Measurements from ENCODE around the gene SMIM23. TPM values are rescaled to one million over a fixed set of nuclear protein-coding genes. Genes with fewer than 3 reads are reported as not detected.

Gene SMIM23
- total and polyA plus RNA-seq, 4 donors: not detected

DNA sequence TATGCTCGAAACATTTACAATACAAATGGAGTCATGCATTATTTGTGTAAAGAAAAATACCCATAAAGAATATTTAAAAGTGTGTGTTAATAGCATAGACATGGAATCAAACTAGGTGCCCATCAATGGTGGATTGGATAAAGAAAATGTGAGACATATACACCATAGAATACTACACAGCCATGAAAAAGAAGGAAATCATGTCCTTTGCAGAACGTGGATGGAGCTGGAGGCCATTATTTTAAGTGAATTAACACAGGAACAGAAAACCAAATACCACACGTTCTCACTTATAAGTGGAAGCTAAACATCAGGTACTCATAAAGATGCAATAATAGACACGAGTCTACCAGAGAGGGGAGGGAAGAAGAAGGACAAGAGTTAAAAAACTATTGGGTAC, 22.8 kb downstream of the SMIM23 start:
- Histone ChIP-seq H3K36me3 (ENCODE audit: control insufficient read depth, insufficient read depth, low read length) (no peaks in the 10 kb centered on the region), H3K4me1 (ENCODE audit: control insufficient read depth, insufficient read depth, low read length) (no peaks in the 10 kb centered on the region), H3K27ac (ENCODE audit: low read depth, low read length) (no peak overlapping the region), H3K27me3 (ENCODE audit: control insufficient read depth, insufficient read depth, low read length) (peaks cover 9% of the 10 kb centered on the region), H3K4me3 (ENCODE audit: low read depth, low read length) (no peak overlapping the region), H3K9me3 (ENCODE audit: control insufficient read depth, insufficient read depth, low read length) (no peaks in the 10 kb centered on the region)
- DNase-seq (ENCODE audit: low read depth in 4 of 6, low spot score in 6 of 6): no peak
- WGBS (ENCODE audit: insufficient coverage): no CpG with 5 or more reads among the region's 4 CpGs

- H3K27me3 ChIP-seq (ENCODE audit: control insufficient read depth, insufficient read depth, low read length): peaks cover 9% of the 10 kb centered on the region
- no peaks in the 10 kb centered on the region for H3K4me1 ChIP-seq (ENCODE audit: control insufficient read depth, insufficient read depth, low read length)
- H3K9me3 ChIP-seq (ENCODE audit: control insufficient read depth, insufficient read depth, low read length): no peaks in the 10 kb centered on the region
- no peaks in the 10 kb centered on the region for H3K36me3 ChIP-seq (ENCODE audit: control insufficient read depth, insufficient read depth, low read length)
- no peak for DNase-seq (ENCODE audit: low read depth in 4 of 6, low spot score in 6 of 6)
- H3K4me3 ChIP-seq (ENCODE audit: low read depth, low read length): no peak overlapping the region
- H3K27ac ChIP-seq (ENCODE audit: low read depth, low read length): no peak overlapping the region
These were observed 23.3 kb downstream of the SMIM23 start for GRCh38 chr5:171808951-171809350.

DNA sequence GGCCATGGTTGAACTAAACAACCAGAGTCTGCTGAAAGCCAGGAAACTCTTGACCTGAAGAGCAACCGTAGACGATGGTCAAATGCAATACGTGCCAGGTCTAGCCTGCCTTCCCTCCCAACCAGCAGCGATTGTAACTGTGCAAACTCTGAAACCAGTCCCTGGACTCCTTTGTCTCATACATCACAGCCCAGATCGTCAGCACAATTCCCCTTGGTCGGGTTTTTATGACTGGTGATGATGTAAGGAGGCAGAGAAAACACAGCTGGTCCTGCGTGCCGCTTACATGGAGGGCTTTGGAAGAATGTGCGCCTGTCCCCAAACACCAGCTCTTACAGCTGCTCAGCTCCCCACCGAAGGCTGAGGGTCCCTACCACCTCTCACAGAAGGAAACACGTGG, 24.6 kb downstream of the SMIM23 start:
- no peaks in the 10 kb centered on the region for H3K4me1 ChIP-seq (ENCODE audit: control insufficient read depth, insufficient read depth, low read length)
- H3K36me3 ChIP-seq (ENCODE audit: control insufficient read depth, insufficient read depth, low read length): no peaks in the 10 kb centered on the region
- WGBS (ENCODE audit: insufficient coverage): 91% methylated on average over 7 of the region's 11 CpGs
- no peak overlapping the region for H3K27ac ChIP-seq (ENCODE audit: low read depth, low read length)
- no peak overlapping the region for H3K4me3 ChIP-seq (ENCODE audit: low read depth, low read length)
- DNase-seq (ENCODE audit: low read depth in 4 of 6, low spot score in 6 of 6): no peak
- H3K9me3 ChIP-seq (ENCODE audit: control insufficient read depth, insufficient read depth, low read length): no peaks in the 10 kb centered on the region
- peaks cover 7% of the 10 kb centered on the region for H3K27me3 ChIP-seq (ENCODE audit: control insufficient read depth, insufficient read depth, low read length)

DNA sequence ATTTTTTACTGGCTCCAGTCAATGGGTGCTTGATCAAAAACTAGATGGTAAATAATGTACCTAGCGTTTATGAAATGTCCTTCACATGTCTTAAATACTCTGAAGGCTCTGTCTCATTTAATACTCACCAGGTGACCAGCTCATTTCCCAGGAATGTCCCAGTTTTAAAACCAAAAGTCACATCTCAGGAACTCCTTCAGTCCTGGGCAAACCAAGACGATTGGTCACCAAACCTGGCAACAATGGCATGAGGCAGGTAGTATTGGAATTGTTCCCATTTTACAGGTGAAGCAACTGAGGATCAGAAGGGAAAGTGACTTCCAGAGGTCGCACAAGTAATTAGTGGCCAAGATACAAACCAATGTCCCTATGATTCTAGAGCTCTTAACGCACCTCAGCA, 27.7 kb downstream of the SMIM23 start:
- H3K4me1 ChIP-seq (ENCODE audit: control insufficient read depth, insufficient read depth, low read length): no peaks in the 10 kb centered on the region
- H3K36me3 ChIP-seq (ENCODE audit: control insufficient read depth, insufficient read depth, low read length): no peaks in the 10 kb centered on the region
- no peak overlapping the region for H3K4me3 ChIP-seq (ENCODE audit: low read depth, low read length)
- WGBS (ENCODE audit: insufficient coverage): 90% methylated on average over 3 of the region's 4 CpGs
- H3K27ac ChIP-seq (ENCODE audit: low read depth, low read length): no peak overlapping the region
- no peak for DNase-seq (ENCODE audit: low read depth in 4 of 6, low spot score in 6 of 6)
- no peaks in the 10 kb centered on the region for H3K27me3 ChIP-seq (ENCODE audit: control insufficient read depth, insufficient read depth, low read length)
- H3K9me3 ChIP-seq (ENCODE audit: control insufficient read depth, insufficient read depth, low read length): no peaks in the 10 kb centered on the region

DNA sequence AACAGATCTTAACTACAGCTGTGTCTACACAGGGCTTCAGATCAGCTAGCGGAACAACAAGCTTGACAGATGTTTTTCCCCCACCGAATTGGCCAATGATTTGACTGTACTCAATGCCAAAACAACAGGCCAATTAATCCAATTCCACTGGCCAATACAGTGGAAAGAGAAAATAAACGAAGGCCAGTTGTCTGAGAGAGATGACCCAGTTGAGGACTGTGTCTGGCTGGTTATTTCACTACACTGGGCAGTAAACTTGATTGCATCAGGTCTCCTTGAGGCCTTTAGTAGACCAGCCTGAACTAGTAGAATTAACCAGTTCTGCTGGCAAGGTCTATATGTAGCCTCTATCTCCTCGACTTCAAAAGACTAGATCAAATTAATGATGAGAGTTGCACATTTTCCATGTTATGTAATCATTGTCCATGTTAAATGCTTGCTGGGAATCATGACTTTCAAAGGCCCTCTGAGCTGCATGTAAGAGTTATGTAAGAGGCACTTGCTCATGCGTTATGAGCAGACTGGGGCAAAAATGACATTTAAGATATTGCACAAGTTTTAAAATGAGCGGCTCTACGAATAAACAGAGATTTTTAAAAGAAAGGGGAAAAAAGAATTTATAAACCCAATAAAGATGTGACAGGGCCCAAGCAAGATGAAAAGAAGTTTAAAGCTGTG, 28.3 kb downstream of the SMIM23 start:
- H3K9me3 ChIP-seq (ENCODE audit: control insufficient read depth, insufficient read depth, low read length): no peaks in the 10 kb centered on the region
- H3K36me3 ChIP-seq (ENCODE audit: control insufficient read depth, insufficient read depth, low read length): no peaks in the 10 kb centered on the region
- H3K27ac ChIP-seq (ENCODE audit: low read depth, low read length): no peak overlapping the region
- DNase-seq (ENCODE audit: low read depth in 4 of 6, low spot score in 6 of 6): no peak
- no peaks in the 10 kb centered on the region for H3K27me3 ChIP-seq (ENCODE audit: control insufficient read depth, insufficient read depth, low read length)
- 77% methylated on average over 3 of the region's 7 CpGs for WGBS (ENCODE audit: insufficient coverage)
- no peaks in the 10 kb centered on the region for H3K4me1 ChIP-seq (ENCODE audit: control insufficient read depth, insufficient read depth, low read length)
- no peak overlapping the region for H3K4me3 ChIP-seq (ENCODE audit: low read depth, low read length)

- no peak overlapping the region for H3K27ac ChIP-seq (ENCODE audit: low read depth, low read length)
- H3K4me1 ChIP-seq (ENCODE audit: control insufficient read depth, insufficient read depth, low read length): no peaks in the 10 kb centered on the region
- no peaks in the 10 kb centered on the region for H3K36me3 ChIP-seq (ENCODE audit: control insufficient read depth, insufficient read depth, low read length)
- no peak overlapping the region for H3K4me3 ChIP-seq (ENCODE audit: low read depth, low read length)
- 56% methylated on average over 1 of the region's 1 CpG for WGBS (ENCODE audit: insufficient coverage)
- H3K9me3 ChIP-seq (ENCODE audit: control insufficient read depth, insufficient read depth, low read length): no peaks in the 10 kb centered on the region
- DNase-seq (ENCODE audit: low read depth in 4 of 6, low spot score in 6 of 6): no peak
- no peaks in the 10 kb centered on the region for H3K27me3 ChIP-seq (ENCODE audit: control insufficient read depth, insufficient read depth, low read length)
These were observed 31.0 kb downstream of the SMIM23 start for GRCh38 chr5:171816666-171817065.

DNA sequence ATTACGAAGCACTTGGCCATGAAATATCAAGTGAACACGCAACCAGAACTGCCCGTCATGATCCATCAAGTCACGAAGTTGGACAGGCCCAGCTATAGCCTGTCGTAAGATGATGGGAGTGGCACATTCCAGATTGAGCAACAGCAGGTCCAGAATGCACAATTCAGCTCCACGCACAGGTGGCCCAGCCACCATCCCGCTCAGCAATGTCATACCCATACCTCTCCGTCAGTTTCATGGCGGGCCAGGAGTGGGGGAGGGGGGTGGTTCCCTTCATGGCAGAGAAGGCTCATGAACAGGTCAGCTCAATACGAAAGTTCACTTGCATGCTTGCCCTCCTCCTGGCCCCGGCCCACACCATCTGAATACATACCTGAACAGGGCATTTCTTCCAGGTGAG, 34.9 kb downstream of the SMIM23 start:
- Histone ChIP-seq H3K27me3 (ENCODE audit: control insufficient read depth, insufficient read depth, low read length) (no peaks in the 10 kb centered on the region), H3K4me3 (ENCODE audit: low read depth, low read length) (no peak overlapping the region), H3K27ac (ENCODE audit: low read depth, low read length) (no peak overlapping the region), H3K36me3 (ENCODE audit: control insufficient read depth, insufficient read depth, low read length) (no peaks in the 10 kb centered on the region), H3K9me3 (ENCODE audit: control insufficient read depth, insufficient read depth, low read length) (no peaks in the 10 kb centered on the region), H3K4me1 (ENCODE audit: control insufficient read depth, insufficient read depth, low read length) (no peaks in the 10 kb centered on the region)
- WGBS (ENCODE audit: insufficient coverage): 98% methylated on average over 6 of the region's 11 CpGs
- no peak for DNase-seq (ENCODE audit: low read depth in 4 of 6, low spot score in 6 of 6)

GRCh38 chr5:171821286-171821685, 35.7 kb downstream of the SMIM23 start:
- Histone ChIP-seq H3K27ac (ENCODE audit: low read depth, low read length) (no peak overlapping the region), H3K36me3 (ENCODE audit: control insufficient read depth, insufficient read depth, low read length) (no peaks in the 10 kb centered on the region), H3K4me3 (ENCODE audit: low read depth, low read length) (no peak overlapping the region), H3K9me3 (ENCODE audit: control insufficient read depth, insufficient read depth, low read length) (no peaks in the 10 kb centered on the region), H3K27me3 (ENCODE audit: control insufficient read depth, insufficient read depth, low read length) (no peaks in the 10 kb centered on the region), H3K4me1 (ENCODE audit: control insufficient read depth, insufficient read depth, low read length) (no peaks in the 10 kb centered on the region)
- no peak for DNase-seq (ENCODE audit: low read depth in 4 of 6, low spot score in 6 of 6)
- WGBS (ENCODE audit: insufficient coverage): 88% methylated on average over 3 of the region's 4 CpGs

GRCh38 chr5:171823269-171823668, 37.7 kb downstream of the SMIM23 start:
- Histone ChIP-seq H3K4me3 (ENCODE audit: low read depth, low read length) (no peak overlapping the region), H3K36me3 (ENCODE audit: control insufficient read depth, insufficient read depth, low read length) (no peaks in the 10 kb centered on the region), H3K4me1 (ENCODE audit: control insufficient read depth, insufficient read depth, low read length) (no peaks in the 10 kb centered on the region), H3K9me3 (ENCODE audit: control insufficient read depth, insufficient read depth, low read length) (no peaks in the 10 kb centered on the region), H3K27ac (ENCODE audit: low read depth, low read length) (no peak overlapping the region), H3K27me3 (ENCODE audit: control insufficient read depth, insufficient read depth, low read length) (no peaks in the 10 kb centered on the region)
- DNase-seq (ENCODE audit: low read depth in 4 of 6, low spot score in 6 of 6): no peak
- WGBS (ENCODE audit: insufficient coverage): 76% methylated on average over 5 of the region's 5 CpGs

DNA sequence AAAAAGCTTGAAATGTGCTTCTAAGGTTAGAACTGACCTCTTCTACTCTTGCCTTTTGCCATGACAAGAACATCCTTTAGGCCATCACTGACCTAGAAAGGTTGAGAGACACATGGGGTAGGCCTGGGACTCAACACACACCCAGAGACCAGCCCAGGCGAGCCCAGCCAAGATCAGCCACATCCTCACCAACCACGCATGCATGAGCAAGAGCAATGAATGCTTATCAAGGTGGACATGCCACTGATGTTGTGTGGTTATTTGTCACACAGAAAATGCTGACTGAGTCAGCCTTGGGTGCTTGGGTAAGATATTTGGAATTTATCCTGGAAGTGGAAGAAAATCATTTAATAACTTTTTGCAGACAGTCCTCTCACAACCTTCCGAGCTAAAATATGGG, 39.4 kb downstream of the SMIM23 start:
- WGBS (ENCODE audit: insufficient coverage): 100% methylated on average over 1 of the region's 3 CpGs
- no peaks in the 10 kb centered on the region for H3K27me3 ChIP-seq (ENCODE audit: control insufficient read depth, insufficient read depth, low read length)
- no peak overlapping the region for H3K27ac ChIP-seq (ENCODE audit: low read depth, low read length)
- H3K9me3 ChIP-seq (ENCODE audit: control insufficient read depth, insufficient read depth, low read length): no peaks in the 10 kb centered on the region
- no peak for DNase-seq (ENCODE audit: low read depth in 4 of 6, low spot score in 6 of 6)
- no peaks in the 10 kb centered on the region for H3K36me3 ChIP-seq (ENCODE audit: control insufficient read depth, insufficient read depth, low read length)
- H3K4me3 ChIP-seq (ENCODE audit: low read depth, low read length): no peak overlapping the region
- H3K4me1 ChIP-seq (ENCODE audit: control insufficient read depth, insufficient read depth, low read length): no peaks in the 10 kb centered on the region
